Measurements from ENCODE around the gene KIAA1217.

Gene KIAA1217

DNA sequence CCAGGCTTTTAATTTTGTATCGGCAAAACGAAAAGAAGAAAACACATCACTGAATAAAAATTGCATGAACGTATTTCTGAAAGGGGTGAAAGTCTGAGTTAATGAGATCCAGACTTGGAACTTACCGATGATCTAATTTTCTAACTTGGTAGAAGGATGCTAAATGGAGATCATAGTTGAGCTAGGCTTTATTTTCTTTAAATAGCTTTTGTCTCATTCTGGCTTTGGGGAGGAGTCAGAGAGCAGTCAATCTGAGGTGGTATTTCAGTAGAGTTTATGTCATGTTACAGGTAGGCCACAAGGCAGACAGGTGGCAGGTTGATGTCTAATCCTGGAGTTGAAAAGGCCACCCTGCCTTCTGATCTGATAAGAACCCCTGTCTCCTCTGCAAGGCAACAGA is 161.9 kb downstream of the KIAA1217 start:
- no peak for DNase-seq (ENCODE audit: low read depth)

DNA sequence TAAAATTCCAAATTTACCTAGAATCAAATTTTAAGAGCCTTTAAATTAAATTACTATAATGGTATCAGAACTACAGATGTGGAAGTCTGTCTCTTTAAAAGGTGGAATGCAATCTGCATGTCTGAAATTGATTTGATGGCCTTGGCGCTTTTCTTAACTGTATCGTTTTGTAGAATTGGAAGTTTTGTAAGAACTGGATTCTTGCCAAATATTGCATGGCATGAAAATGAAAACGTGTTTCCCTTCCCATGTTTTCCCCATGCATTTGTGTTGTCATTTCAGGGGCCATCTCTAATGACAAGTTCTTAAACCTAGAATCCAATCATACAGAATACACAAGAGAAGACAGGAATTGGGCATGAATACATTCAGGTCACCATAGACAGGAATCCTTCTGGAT is 162.5 kb downstream of the KIAA1217 start:
- no peak for DNase-seq (ENCODE audit: low read depth)

DNA sequence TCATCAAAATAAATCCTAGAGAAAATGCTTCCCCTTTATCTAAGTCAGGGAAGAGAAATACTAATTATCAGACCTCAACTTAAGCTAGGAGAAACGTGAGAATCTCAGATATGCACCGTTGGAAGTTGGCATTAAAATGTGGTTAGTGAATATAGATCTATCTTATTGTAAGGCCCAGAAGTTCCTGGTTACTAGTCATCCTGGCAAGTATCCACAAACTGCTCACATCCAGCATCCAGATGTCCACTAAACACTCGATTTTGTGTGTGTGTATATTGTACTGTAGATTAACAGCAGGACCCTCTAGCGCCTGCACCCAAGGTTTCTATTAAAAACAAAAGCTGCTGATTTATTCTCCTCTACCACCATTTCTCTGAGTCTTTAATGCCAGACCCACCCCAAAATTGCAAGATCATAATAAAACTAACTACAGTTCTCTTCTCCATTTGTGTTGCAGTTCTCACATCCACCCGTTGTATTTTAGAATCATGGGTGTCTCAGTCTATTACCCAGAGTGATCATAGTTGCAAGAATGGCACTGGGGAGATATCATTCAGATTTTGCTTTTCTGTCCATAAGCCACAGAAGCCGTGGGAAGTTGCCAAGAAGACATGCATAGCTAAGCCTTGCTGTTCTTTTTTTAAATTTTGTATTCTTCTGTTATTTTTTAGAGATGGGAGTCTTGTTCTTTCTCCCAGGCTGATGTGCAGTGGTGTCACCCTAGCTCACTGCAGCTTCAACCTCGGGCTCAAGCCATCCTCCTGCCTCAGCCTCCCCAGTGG is 165.4 kb downstream of the KIAA1217 start:
- no peak for DNase-seq (ENCODE audit: low read depth)

DNA sequence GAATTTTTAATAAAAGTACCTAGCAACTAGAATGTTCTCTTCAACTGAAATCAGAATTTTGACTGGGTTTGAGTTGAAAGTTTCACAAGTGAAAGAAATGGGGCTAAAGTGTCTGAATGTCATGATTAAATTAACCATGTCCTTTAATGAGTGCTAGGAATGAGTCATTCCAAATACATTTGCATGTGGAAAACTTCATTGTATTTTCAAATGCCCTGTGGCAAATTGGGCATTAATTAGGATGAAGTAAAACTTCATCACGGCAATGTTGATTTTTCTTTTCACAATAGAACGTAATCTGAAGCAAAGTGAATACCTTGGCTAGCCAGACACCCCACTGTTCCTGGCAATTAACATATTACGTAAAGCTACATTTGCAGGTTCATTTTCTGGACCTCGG is 166.6 kb downstream of the KIAA1217 start:
- no peak for DNase-seq (ENCODE audit: low read depth)

DNA sequence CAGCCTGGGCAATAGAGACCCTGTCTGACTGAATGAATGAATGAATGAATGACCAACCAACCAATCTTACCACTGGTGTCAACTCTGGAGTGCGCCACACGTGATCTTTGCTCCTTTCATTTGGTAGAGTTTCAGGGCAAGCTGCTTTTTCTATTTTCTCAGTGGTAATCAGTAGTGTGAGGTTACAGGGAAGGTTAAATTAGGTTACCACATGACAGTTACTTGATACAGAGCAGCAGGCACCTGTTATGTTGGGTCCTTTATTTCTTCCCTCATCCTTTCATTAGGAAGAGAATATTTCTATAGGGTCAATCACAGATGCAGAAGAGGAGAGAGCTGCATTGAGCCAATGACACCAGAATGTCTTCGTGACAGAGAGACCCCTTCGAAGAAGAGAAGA is 167.8 kb downstream of the KIAA1217 start:
- no peak for DNase-seq (ENCODE audit: low read depth)

DNA sequence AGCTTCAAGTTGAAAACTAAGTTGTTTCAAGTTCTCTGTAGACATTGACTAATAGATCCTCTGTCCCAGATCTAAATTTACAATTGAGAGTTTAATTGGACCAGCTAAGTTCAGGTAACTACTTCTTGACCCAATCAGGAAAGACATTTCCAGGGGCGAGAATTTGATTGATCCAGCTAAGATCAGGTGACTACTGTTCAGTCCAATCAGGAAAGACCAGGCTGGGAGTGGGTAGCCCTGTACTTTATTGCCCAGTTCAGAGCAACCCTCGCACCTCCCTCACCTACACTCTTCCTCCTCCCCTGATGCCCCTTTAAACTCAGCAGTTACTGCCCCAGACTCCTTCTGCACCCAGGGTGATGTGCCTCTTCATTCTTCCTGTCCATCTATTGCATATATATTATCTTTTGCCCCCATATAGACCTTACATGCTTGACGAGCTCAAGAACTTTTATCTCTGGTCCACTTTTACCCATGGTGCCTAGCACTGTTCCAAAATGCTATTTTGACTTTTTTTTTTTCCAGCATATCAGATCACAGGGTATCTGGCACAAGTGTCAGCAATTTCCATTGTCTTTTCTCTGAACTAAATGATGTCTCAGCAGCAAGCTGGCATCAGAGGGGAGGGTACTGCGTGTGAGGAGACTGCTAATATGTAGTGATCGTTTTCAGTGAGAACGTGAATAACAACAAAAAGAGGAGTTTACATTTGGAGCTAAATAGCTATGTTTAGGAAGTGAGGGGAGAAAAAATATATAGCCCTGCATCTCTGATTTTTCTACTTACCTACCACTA is 169.4 kb downstream of the KIAA1217 start:
- no peak for DNase-seq (ENCODE audit: low read depth)

DNA sequence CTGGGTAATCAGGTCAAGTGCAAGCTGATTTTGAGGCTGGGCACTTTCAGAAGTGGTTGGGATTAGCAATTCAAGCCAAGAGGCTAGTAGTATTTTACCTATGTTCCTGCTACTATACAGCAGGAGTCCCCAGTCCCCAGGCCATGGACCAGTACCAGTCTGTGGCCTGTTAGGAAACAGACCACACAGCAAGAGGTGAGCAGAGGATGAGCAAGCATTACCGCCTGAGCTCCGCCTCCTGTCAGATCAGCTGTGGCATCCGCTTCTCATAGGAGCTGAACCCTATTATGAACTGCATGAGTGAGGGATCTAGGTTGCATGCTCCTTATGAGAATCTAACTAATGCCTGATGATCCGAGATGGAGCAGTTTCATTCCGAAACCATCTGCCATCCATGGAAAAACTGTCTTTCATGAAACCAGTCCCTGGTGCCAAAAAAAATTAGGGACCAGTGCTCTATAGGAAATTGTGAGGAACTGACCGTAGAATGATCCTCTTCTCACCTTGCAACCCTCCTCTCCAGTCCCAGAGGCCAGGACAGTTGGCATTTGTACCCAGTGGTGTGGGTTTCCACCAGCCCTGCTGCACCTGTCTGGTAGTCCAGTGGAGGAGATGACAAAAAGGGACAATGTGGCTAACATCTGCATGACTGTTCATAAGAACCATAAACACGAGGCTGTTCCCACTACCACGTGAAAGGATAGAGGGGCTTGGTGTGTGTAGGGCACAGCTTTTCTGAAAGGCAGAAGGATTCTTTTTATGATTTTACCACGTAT is 172.5 kb downstream of the KIAA1217 start:
- no peak for DNase-seq (ENCODE audit: low read depth)

DNA sequence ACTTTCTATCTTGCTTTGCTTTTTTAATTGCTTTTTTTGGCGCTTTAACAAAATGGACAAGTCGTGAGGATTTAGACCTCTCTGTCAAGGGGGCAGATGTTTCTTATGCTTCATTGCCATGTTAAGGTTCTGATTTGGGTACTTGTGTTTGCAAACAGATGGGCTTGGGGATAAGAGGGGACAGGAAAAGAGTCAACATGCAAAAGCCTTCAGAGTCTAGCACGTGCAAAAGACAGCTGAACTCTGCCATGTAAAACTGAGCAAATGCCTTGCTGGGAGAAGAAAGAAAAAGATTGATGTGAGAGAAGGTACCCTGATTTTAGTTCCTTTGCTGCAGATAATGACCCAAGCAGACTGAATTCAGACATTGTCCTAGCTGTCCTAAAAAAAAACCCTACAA is 173.1 kb downstream of the KIAA1217 start:
- no peak for DNase-seq (ENCODE audit: low read depth)

DNA sequence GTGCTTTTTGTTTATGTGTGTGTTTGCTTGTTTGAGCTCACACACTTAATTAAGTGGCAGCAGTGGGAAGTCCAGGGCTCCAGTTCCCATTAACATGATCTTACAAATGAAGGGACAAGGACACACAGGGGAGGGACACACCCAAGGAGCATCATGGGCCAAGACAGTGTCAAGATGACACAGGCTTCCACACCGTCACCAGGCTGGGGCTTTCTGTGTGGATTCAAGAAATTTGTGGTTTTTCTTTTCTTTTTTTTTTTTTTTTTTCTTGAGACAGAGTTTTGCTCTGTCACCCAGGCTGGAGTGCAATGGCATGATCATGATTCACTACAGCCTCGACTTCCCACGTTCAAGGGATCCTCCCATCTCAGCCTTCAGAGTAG is 173.6 kb downstream of the KIAA1217 start:
- DNase-seq (ENCODE audit: low read depth): no peak

DNA sequence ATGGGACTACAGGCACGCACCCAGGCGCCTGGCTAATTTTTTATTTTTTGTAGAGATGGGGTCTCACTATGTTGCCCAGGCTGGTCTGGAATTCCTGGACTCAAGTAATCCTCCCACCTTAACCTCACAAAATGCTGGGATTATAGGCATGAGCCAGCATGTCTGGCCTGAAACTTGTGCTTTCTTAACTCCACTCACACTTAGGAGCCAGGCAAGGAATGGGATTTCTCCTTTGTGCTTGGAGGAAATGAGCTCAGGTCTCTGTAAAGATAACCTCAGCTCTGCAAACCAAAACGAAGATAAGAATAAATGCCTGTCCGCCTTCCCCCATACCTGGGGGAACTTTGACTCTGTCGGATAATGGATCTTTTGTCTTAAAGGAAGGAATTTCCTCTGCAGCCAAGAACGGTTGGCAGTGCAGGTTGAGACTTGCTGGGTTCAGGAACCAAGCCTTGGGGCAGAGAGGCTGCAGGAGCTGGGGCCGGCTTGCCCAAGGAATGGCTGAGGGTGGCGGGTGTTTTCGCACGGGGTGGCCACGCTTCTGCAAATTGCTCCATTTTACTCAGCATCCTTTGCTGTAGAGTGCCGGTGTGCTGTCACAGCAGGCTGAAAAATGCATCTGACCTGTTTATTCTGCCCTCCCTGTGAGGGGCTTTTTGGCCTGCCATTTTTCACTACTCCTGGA is 174.2 kb downstream of the KIAA1217 start:
- DNase-seq (ENCODE audit: low read depth): no peak

DNA sequence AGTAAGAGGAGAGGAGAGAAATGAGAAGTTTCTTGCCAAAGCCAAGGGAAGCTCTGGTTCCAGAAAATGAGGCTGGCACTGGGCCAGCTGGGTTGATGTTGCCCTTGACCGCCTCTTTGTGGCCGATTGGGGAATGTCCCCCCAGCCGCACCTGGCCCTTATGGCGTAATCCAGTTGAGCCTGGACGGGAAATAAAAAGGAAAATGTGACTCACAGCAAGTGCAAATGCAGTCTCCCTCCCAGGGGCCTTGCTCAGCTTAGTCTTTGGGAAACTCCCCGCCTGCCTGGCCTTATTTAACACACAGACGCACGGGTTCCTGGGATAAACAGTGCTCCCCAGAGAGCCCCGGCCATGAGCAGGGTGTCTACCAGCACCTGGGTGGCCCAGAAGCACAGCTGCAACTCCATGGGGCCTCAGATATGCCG is 174.8 kb downstream of the KIAA1217 start:
- DNase-seq (ENCODE audit: low read depth): no peak

DNA sequence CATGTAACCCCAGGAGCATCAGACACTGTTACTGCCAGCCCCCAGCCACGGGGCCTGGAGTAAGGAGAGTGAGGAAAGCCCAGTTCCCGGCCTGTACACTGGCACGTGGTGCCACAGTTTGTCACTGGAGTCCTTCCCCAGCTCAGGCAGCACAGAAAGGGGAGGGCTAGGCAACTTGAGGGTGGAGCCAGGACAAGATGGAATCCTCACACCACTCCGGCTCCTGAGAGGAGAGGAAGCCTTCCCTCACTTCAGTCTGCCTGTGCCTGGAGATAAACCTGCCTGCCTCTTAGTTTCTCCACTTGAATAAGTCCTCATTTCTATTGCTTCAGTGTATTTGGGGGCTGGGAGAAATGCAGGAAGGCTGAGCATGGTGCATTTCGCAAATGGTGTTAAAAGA is 176.0 kb downstream of the KIAA1217 start:
- no peak for DNase-seq (ENCODE audit: low read depth)

DNA sequence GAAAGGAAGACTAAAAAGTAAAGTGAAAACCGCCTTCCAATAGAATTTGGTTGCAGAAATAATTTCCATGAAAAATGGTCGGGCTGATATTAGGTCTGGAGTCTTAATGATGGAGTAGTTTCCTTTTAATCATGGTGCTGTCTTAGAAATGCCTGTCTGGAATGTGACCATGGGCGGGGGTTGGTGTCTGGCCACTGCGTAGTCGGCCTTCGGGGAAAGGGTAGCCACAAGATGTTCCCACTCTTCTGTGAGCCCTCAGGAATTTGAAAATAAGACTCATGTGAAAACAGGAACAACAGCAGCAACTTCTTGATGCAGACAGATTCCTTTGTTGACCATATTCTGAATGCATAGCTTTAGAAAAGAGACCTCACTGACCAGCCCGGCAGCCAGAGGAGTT is 176.8 kb downstream of the KIAA1217 start:
- no peak for DNase-seq (ENCODE audit: low read depth)

DNA sequence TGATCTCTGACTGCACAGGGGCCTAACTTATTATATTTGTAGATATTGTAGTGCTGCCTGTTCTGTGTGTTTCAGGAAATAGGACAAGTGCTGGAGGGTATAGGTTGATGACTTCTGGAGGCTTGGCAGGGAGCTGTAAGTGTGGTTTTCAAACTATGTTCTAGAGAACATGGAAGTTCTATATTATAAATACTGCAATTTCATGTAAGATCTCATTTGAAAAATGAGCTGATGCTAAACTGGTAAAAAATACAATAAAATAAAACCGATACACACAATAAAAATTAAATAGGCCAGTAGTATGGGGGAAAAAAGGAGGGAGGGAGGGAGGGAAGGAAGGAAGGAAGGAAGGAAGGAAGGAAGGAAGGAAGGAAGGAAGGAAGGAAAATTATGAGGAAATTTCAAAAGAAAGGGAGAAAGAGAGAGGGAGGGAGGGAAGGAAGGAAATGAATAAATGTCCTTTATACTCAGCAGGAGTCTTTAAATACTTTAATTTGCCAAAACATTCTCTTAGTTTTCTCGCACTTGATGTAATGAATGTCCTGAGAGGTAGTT is 181.3 kb downstream of the KIAA1217 start:
- no peak for DNase-seq (ENCODE audit: low read depth)

DNA sequence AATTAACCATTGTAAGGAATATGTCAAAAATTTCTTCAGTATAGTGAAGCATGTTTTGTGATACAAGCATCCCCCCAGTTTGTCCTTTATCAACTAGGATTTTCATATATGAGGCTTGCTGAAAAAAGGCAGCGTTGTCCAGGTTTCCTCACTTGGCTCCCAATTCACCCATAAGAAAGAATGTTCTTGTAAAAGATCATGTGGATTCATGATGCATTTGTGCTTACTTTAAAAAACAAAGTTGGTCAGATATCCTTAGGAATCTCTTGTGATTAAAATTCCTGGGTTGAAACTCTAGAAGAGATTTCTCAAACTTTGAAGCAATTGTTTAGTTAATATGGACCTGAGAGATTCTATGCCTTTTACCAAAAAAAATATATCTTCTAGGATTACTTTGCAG is 181.8 kb downstream of the KIAA1217 start:
- no peak for DNase-seq (ENCODE audit: low read depth)

DNA sequence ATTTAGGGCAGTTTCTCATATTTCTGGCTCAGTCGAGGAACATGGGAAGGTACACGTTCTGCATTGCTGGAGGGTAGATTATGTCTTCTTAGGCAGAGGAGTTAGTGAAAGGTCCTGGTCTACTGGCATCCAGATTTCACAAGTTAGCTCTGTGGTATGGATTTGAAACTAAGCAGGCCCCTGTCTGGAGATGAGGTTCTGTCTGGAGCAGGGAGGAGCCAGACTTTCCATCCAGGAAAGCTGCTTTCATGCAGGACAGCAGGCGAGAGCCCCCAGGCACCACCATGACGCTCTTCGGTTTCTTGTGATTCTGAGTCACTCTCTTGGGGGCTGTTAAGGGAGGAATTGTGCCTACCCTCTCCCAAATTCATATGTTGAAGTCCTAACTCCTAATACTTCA is 184.3 kb downstream of the KIAA1217 start:
- DNase-seq (ENCODE audit: low read depth): no peak

DNA sequence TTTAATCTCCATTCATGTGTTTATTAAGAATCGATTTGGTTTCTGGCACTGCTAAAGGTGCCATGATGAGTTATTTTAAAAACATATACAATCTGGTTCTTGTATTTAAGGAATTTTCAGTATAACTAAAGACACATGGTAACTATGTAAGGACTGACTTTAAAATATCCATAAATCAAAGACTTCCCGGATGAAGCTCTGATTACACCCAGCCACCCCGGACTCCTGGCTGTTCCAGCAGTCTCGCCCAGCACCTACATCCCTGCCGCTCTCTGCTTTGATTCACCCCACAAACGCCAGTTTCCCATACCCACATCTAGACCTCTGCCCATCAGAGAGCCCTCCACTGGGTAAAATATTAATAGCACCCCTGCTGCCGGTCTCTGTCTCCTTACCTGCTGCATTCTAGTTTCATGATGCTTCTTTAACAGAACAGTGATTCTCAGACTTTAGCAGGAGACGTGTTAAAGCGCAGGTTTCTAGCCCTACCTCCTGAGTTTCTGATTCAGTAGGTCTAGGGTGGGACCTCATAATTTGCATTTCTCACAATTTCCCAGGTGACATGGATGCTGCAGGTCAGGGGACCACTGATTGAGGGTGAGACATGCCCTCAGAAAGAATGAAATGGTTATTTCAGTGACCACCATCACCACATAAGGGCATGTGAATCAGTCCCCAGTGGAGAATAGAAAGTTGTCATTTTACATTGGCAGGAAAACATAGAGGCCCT is 185.7 kb downstream of the KIAA1217 start:
- DNase-seq (ENCODE audit: low read depth): no peak

DNA sequence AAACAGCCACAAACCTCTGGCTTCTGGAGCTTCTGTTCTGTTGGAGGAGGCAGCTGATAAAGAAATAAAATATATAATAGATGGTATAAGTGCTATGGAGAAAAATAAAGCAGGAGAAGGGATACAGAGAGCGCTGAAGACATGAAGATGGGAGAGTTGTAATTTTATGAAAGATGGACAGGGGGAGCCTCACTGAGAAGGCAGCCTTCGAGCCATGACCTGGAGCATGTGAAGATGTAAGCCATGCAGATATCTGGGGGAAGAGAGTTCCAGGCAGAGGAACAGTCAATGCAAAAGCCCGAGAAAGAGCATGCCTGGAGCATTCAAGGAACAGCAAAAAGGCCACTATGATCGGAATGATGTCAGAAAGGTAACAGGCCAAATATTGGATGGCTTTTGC is 187.5 kb downstream of the KIAA1217 start:
- no peak for DNase-seq (ENCODE audit: low read depth)

DNA sequence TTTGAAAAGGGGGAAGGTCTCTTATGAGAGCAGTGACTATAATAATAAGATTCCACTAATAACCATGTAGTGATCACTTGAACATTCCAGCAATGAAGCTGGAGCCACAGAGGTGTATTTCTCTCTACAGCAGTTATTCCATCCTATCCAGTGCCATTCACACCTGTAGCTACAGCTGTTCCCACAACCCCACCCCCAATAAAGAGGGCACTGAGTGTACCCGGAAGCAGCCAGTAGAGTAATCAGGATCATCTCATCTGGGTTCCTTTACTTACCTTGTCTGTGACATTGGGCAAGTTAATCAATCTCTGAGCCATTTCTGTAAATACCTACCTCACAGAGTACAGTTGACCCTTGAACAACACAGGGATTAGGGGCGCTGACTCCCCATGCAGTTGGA is 188.7 kb downstream of the KIAA1217 start:
- no peak for DNase-seq (ENCODE audit: low read depth)

DNA sequence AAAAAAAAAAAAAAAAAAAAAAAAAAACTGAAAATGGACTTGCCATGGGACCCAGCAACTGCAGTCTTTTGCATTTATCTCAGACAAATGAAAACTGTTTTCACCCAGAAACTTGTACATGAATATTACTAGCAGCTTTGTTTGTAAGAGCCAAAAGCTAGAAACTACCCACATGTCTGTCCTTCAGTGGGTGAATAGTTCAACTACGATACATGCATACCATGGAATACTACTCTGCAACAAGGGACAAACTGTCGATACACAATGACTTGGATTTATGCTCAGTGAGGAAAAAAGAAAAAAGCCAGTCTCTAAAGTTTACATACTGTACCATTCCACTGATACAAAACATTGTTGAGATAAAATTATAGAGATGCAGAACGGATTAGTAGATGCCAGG is 195.6 kb downstream of the KIAA1217 start:
- no peak for DNase-seq (ENCODE audit: low read depth)

DNA sequence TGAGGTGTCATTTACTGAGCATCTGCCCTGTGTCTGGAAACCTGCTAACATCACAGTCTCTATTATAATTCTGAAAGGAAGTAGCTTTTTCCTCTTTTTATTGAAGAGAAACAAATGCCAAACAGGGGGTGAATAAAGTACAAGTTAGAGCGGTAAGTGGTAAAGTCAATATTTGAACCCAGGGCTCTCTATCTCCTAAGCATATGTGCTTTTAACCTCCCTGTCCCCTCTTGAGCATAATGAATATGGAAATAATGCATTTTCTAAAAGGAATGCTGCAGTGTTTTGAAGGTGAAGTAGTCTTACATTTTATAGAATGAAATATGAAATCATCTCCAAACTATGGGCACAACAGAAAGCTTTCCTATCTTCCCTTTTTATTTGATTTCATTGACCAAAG is 196.7 kb downstream of the KIAA1217 start:
- DNase-seq (ENCODE audit: low read depth): no peak
